Smooth muscle cell (in vitro differentiated cells): ENCODE measurements around the gene MMP21. TPM values are rescaled to one million over a fixed set of nuclear protein-coding genes. Genes with fewer than 3 reads are reported as not detected.

Experiments
- DNase-seq: peaks from one replicate; lab custom pipeline; 2025; ENCODE audit not compliant: unreplicated experiment; lab: John Stamatoyannopoulos, UW
- H2AFZ ChIP-seq: fragments of 200-600 bp; sonication (generic); 2 replicates; pipeline ENCODE4 v1.6.0; 2016; ENCODE audit warnings: antibody characterized with exemption, low read depth, mild to moderate bottlenecking
- H3F3A ChIP-seq: fragments of 200-600 bp; sonication (generic); 2 replicates; pipeline ENCODE4 v1.6.0; 2017; ENCODE audit warnings: antibody characterized with exemption, low read depth
- H3K27ac ChIP-seq: fragments of 200-600 bp; sonication (generic); 2 replicates; pipeline ENCODE4 v1.5.1; 2016; ENCODE audit warnings: low read depth, mild to moderate bottlenecking
- H3K27me3 ChIP-seq: fragments of 200-600 bp; sonication (generic); 2 replicates; pipeline ENCODE4 v1.6.1; 2016; ENCODE audit warnings: low read depth, mild to moderate bottlenecking
- H3K36me3 ChIP-seq: fragments of 200-600 bp; sonication (generic); 2 replicates; pipeline ENCODE4 v1.5.1; 2016; ENCODE audit warnings: low read depth
- H3K4me1 ChIP-seq: fragments of 200-600 bp; sonication (generic); 2 replicates; pipeline ENCODE4 v1.5.1; 2016; ENCODE audit warnings: low read depth
- H3K4me2 ChIP-seq: fragments of 200-600 bp; sonication (generic); 2 replicates; pipeline ENCODE4 v1.6.0; 2016; ENCODE audit warnings: mild to moderate bottlenecking
- H3K4me3 ChIP-seq: fragments of 200-600 bp; sonication (generic); 2 replicates; pipeline ENCODE4 v1.5.1; 2016; ENCODE audit warnings: mild to moderate bottlenecking
- H3K79me2 ChIP-seq: fragments of 200-600 bp; sonication (generic); 2 replicates; pipeline ENCODE4 v1.6.0; 2016; ENCODE audit warnings: low read depth, mild to moderate bottlenecking
- H3K9ac ChIP-seq: fragments of 200-600 bp; sonication (generic); 2 replicates; pipeline ENCODE4 v1.6.0; 2016; ENCODE audit warnings: low read depth
- H3K9me3 ChIP-seq: fragments of 200-600 bp; sonication (generic); replicated peaks from 2 replicates; pipeline ENCODE4 v1.5.1; 2016; ENCODE audit warnings: low read depth
- H4K20me1 ChIP-seq: fragments of 200-600 bp; sonication (generic); 2 replicates; pipeline ENCODE4 v1.6.0; 2016; ENCODE audit warnings: low read depth
- CTCF ChIP-seq: fragments of 200-600 bp; sonication (generic); IDR thresholded peaks from 2 replicates; pipeline ENCODE4 v1.5.1; 2017; ENCODE audit warnings: borderline replicate concordance, mild to moderate bottlenecking, antibody characterized with exemption; ENCODE audit not compliant: insufficient read depth, poor library complexity, severe bottlenecking
- WGBS: methylation state at CpG from one replicate; pipeline ENCODE4 v1.1.7; 2016; ENCODE audit warnings: low lambda C conversion rate; 5-methylcytosine and 5-hydroxymethylcytosine counted together
- polyA plus RNA-seq: library from polyadenylated mRNA; unstranded; fragments of >200 nt; fragmentation: Nextera tagmentation; extraction: Ambion mirVana; gene quantifications from 2 replicates; pipeline ENCODE4 v1.2.1, GENCODE V29; 2016
- total RNA-seq: library from RNA; depleted of rRNA; stranded (reverse); fragments of >200 nt; gene quantifications from 2 replicates; pipeline ENCODE4 v1.2.3, GENCODE V29; 2014

The MMP21 gene
- total and polyA plus RNA-seq, 2 experiments from 2014 or later, result not detected

GRCh38 chr10:125762692-125763648 lies 12.7 kb downstream of the MMP21 start:
- Histone ChIP-seq H3K9ac (no peak overlapping the region), H3K27me3 (no peaks in the 10 kb centered on the region), H3K36me3 (peaks cover 23% of the 10 kb centered on the region), H3K79me2 (no peaks in the 10 kb centered on the region), H3K9me3 (no peaks in the 10 kb centered on the region), H3K27ac (no peak overlapping the region), H3K4me1 (peaks cover 14% of the 10 kb centered on the region), H3K4me2 (no peak overlapping the region), H3F3A (no peaks in the 10 kb centered on the region), H3K4me3 (no peak overlapping the region), H4K20me1 (no peaks in the 10 kb centered on the region), H2AFZ (no peak overlapping the region)
- DNase-seq, result no peak
- 96% methylated on average over 24 of the region's 24 CpGs for WGBS
- TF ChIP-seq CTCF, result no peak

GRCh38 chr10:125761961-125762360 lies 13.7 kb downstream of the MMP21 start:
- no peaks in the 10 kb centered on the region for H3K79me2 ChIP-seq
- H3K9me3 ChIP-seq, result no peaks in the 10 kb centered on the region
- no peak for DNase-seq
- TF ChIP-seq CTCF, result no peak
- 91% methylated on average over 1 of the region's 1 CpG for WGBS
- H3K36me3 ChIP-seq, result peaks cover 23% of the 10 kb centered on the region
- H3K27ac ChIP-seq, result no peak overlapping the region
- no peaks in the 10 kb centered on the region for H3F3A ChIP-seq
- H3K4me2 ChIP-seq, result no peak overlapping the region
- H3K4me3 ChIP-seq, result no peak overlapping the region
- H2AFZ ChIP-seq, result no peak overlapping the region
- H3K9ac ChIP-seq, result no peak overlapping the region
- H3K27me3 ChIP-seq, result no peaks in the 10 kb centered on the region
- H3K4me1 ChIP-seq, result peaks cover 14% of the 10 kb centered on the region
- H4K20me1 ChIP-seq, result no peaks in the 10 kb centered on the region

- no peak overlapping the region for H3K4me3 ChIP-seq
- no peak overlapping the region for H2AFZ ChIP-seq
- TF ChIP-seq CTCF, result no peak
- H3K4me1 ChIP-seq, result peaks cover 14% of the 10 kb centered on the region
- 96% methylated on average over 4 of the region's 4 CpGs for WGBS
- H3K36me3 ChIP-seq, result peaks cover 20% of the 10 kb centered on the region
- no peak overlapping the region for H3K27ac ChIP-seq
- DNase-seq, result no peak
- H3K9me3 ChIP-seq, result no peaks in the 10 kb centered on the region
- H4K20me1 ChIP-seq, result no peaks in the 10 kb centered on the region
- H3K9ac ChIP-seq, result no peak overlapping the region
- no peaks in the 10 kb centered on the region for H3K27me3 ChIP-seq
- H3F3A ChIP-seq, result no peaks in the 10 kb centered on the region
- H3K79me2 ChIP-seq, result no peaks in the 10 kb centered on the region
- H3K4me2 ChIP-seq, result no peak overlapping the region
These were observed 17.9 kb downstream of the MMP21 start for GRCh38 chr10:125757742-125758141.
